Peyer's patch (tissue), 4 donors: ENCODE measurements around the gene RPL5.

Source experiments
- CTCF ChIP-seq, 6 experiments: fragments of 450-650 bp in 4 of 6; fragments of 200-600 bp in 2 of 6; sonication (generic) in 1 of 6; IDR thresholded peaks; one replicate each; pipeline ENCODE4 v1.5.1; 2017 to 2019; ENCODE audit warnings: antibody characterized with exemption in 6 of 6, mild to moderate bottlenecking in 3 of 6, moderate library complexity in 1 of 6
- POLR2A ChIP-seq, 2 donors: fragments of 450-650 bp; IDR thresholded peaks; one replicate each; pipeline ENCODE4 v1.5.1; 2017; ENCODE audit warnings: antibody characterized with exemption in 2 of 2, mild to moderate bottlenecking in 2 of 2, moderate library complexity in 2 of 2

GRCh38 chr1:92817137-92817697 is 14.6 kb upstream of the RPL5 start:
- no peak for TF ChIP-seq CTCF (IDR thresholded peaks at IDR 0.05)
- TF ChIP-seq POLR2A (IDR thresholded peaks at IDR 0.05): no peak
